Superior temporal gyrus (tissue), 1 donor: ENCODE data around the gene STX18.

Experiments used
- DNase-seq: peaks from one replicate; pipeline ENCODE4 v3.0.0-alpha.2; 2016; ENCODE audit errors: extremely low spot score

STX18 gene

GRCh38 chr4:4405358-4405962, 136.4 kb downstream of the STX18 start:
- no peak for DNase-seq

GRCh38 chr4:4402966-4403365, 138.9 kb downstream of the STX18 start:
- DNase-seq = no peak

- DNase-seq = no peak
These were observed 140.8 kb downstream of the STX18 start for GRCh38 chr4:4401036-4401435.

DNA sequence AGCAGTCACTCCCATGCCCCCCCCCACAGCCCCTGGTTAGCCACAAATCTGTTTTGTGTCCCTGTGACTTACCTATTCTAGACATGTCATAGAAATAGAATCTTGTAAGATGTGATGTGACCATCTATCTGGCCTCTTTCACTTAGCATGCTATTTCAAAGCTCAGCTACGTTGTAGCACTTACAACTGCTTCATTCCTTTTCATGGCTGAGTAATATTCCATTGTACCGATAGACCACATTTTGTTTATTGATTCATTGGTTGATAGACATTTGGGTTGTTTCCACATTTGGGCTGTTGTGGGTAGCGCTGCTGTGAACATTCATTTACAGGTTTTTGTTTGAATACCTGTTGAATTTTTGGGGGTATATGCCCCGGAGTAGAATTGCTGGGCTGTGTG, 143.4 kb downstream of the STX18 start:
- DNase-seq = no peak

- DNase-seq = no peak
These were observed 144.4 kb downstream of the STX18 start for GRCh38 chr4:4397441-4397819.

- DNase-seq = peak; percentile 27
These were observed 145.0 kb downstream of the STX18 start for GRCh38 chr4:4396628-4397440.

- peak; percentile 59 for DNase-seq
These were observed 145.8 kb downstream of the STX18 start for GRCh38 chr4:4395849-4396627.

DNA sequence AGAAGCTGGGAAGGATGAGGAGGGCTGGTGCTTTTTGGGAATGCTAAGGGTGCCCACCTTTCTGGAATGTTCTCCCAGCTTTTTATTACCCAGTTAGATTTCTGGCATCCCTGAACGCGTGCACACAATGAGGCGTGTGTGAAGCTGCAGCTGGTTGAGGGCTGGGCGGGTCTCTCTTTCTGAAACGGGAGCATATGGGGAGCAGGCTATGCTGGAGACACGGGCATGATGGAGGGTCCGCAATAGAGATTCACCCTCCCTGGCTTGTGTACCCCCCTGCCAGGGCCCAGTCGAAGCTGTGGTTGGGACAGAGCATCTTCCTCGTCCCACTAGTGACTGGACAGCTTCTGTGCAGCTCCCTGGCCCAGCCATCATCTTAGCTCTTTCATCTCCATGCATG, 146.5 kb downstream of the STX18 start:
- no peak for DNase-seq

GRCh38 chr4:4394644-4395043, 147.2 kb downstream of the STX18 start:
- DNase-seq = no peak

DNA sequence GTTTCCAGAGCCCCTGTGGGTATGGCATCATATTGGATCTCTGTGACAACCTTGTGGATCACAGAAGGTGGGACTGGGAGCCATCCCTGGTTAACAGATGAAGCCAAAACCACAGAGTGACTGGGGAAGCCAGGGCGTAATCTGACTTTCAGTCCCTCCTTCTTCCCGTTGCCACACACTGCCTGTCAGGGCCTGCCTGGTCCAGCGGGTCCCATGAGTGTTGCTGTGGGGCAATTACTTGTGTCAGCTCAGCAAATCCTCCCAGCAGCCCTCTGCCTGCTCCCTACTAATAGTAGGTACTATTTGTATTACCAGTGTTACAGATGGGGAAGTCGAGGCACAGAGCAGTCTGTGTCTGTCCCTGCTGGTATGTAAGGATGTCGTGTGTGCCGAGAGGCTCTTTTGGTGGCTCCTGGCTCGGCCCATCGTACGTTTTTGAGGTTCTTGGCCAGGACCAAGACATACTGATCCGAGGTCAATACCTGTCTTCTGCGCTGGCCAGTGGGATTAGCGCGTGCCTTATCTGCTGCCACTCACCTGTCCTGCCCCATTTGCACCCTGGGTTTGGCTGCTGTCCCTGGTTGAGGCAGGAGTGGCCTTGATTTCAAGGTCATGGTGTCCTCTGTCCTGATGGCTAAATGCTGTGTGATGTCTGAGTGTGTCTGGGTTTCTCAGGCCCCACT, 149.2 kb downstream of the STX18 start:
- DNase-seq = no peak

DNA sequence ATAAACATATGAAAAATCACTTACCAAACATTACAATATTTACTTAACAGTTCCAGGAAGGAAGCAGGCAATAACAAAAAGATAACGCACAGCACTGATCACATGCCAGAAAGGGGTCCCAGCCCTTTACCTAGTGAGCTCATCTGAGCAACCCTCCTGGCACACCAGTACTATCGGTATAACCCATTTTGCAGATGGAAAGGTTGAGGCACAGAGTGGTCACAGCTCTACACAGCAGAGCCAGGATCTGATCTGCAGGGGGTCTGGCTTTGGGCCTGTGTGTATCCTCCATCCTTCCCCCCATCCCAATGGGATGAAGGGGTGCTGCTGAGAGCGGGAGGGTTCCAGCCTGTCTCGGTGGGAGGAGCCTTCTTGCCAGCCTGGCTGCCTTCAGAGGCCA, 150.0 kb downstream of the STX18 start:
- DNase-seq = no peak

DNA sequence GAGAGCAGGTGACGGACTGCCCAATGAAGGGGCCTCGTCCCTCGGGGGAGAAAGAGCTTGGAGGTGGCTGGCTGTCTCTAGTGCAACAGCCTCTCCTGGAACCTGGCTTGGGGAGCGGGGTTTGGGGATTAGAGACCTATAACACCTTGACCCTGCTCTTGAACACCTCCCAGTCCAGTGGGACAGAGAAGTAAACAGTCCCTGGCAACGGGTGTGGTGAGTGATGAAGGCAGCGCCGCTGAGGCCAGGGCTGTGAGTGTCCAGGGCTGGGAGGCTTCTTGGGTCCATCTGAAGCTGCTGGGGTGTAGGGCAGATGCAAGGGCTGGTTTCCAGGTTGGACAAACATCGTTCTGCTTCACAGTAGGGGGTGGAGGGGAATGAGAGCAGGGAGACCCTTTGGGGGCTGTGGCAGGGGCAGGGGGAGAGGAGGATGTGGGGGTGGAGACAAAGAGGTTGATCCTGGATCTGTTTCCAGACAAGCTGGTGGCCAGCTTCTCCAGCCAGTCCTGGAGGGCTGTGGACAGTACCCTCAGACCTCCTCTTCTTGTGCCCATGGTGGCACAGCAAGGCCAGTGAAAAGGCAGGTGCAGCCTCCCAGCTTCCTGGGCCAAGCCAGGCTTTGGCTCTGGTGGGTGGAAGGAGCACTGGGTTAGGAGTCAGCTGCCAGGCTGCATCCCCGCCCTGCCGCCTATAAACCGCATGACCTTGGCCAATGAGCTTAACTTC, 151.2 kb downstream of the STX18 start:
- no peak for DNase-seq

- no peak for DNase-seq
These were observed 151.8 kb downstream of the STX18 start for GRCh38 chr4:4390046-4390445.

- DNase-seq = no peak
These were observed 152.8 kb downstream of the STX18 start for GRCh38 chr4:4388836-4389575.

- DNase-seq = no peak
These were observed 153.5 kb downstream of the STX18 start for GRCh38 chr4:4388311-4388790.

GRCh38 chr4:4387531-4388310, 154.1 kb downstream of the STX18 start:
- DNase-seq = no peak

- no peak for DNase-seq
These were observed 155.0 kb downstream of the STX18 start, which contains the start of gene NSG1 for GRCh38 chr4:4386736-4387392. Gene NSG1 (plus strand): TSS chr4:4387102. CDS start chr4:4387630, 528 bp downstream.

GRCh38 chr4:4386296-4386735, 155.5 kb downstream of the STX18 start:
- DNase-seq = no peak

DNA sequence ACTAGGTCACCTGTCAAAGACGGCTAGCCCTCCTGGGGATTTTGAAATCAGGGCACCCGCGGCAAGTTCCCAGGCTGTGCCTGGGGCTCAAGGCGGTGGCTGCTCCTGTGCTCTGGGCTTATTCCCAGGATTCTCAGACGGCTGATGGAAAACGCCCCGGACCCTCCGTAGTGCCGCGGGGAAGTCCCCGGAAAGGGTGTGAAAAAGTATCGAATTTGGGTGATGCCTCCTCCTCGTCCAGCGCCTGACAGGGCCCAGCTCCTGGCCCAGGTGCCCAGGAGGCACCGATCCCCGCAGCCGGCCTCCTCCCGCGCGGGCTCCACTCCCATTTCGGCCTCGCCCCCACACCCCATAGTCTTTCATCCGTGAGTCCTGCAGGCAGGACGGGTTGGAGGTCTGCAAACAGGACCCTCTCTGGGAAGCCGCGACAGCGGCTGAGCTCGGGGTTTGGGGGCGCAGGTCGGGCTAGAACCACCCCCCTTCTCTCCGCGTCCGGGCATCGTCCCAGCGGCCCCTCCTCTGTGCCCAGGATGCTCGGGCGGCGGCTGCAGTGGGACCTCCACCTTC, 156.0 kb downstream of the STX18 start:
- DNase-seq = no peak
